GM13976 (cell line): ENCODE data around the gene STK33.
A peak's percentile ranks its signal among the peaks of the same experiment; 100 is the strongest.
"Not testable (repeated sequence)": the region's sequence is repeated elsewhere in the genome, so short reads cannot be mapped to it uniquely, and the experiment has no call there.

Experiments used
- DNase-seq: peaks from one replicate; pipeline ENCODE4 v3.0.0; 2012; ENCODE audit warnings: low spot score
- CTCF ChIP-seq: IDR thresholded peaks from 2 replicates; pipeline ENCODE4 v1.5.1; 2012; ENCODE audit warnings: borderline replicate concordance, mild to moderate bottlenecking; ENCODE audit not compliant: insufficient read depth; ENCODE audit errors: extremely low read depth, missing control alignments, control extremely low read depth
- in situ Hi-C: fragments of 300-500 bp; cut with MboI; formaldehyde crosslinking; loops from one replicate; pipeline ENCODE4 v1.12.0; 2022; ENCODE audit warnings: low sequenced_read_pairs, mixed read lengths, inconsistent platforms; ENCODE audit not compliant: unreplicated experiment

STK33 gene

DNA sequence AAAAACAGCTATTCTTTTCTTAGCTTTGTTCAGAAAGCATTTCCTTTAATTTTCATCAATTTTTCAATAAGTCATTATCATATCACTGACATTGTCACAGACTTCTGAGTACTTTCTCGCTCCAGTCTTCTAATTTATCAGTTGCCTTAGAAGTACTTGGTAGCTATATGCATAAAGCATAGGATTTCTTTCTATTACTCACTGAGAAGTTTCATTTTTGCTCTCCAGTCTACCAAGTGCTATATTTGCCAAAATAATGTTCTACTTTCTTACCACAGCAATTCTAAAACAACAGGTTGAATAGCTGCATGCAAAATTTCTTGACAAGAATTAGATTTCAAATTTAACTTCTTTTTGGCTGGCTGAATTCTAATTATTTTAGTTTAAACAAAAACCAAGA lies 116.3 kb downstream of the STK33 start:
- DNase-seq, result peak; percentile 33
- in situ Hi-C loops, result no loop called here
- TF ChIP-seq CTCF, result no peak

- DNase-seq, result no peak
- in situ Hi-C loops, result no loop called here
- no peak for TF ChIP-seq CTCF
Measured at GRCh38 chr11:8477151-8477550, 116.9 kb downstream of the STK33 start.

GRCh38 chr11:8467806-8468205 lies 126.2 kb downstream of the STK33 start:
- DNase-seq, in situ Hi-C loops: not testable (repeated sequence)

DNA sequence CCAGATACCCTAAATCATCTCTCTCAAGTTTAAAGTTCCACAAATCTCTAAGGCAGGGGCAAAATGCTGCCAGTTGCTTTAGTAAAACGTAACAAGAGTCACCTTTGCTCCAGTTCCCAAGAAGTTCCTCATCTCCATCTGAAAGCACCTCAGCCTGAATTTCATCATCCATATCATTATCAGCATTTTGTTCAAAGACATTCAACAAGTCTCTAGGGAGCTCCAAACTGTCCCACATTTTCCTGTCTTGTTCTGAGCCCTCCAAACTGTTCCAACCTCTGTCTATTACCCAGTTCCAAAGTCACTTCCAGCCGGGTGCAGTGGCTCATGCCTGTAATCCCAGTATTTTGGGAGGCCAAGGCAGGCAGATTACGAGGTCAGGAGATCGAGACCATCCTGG lies 126.7 kb downstream of the STK33 start:
- in situ Hi-C loops, DNase-seq: not testable (repeated sequence)

DNA sequence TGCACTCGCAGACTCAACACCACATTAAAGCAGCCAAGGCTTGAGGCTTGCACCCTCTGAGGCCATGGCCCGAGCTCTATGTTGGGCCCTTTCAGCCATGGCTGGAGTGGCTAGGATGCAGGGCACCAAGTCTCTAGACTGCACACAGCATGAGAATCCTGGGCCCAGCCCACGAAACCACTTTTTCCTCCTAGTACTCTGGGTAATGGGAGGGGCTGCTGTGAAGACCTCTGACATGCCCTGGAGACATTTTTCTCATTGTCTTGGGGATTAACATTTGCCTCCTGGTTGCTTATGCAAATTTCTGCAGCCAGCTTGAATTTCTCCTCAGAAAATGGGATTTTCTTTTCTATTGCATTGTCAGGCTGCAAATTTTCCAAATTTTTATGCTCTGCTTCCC lies 127.1 kb downstream of the STK33 start:
- DNase-seq, in situ Hi-C loops: not testable (repeated sequence)

- no peak for TF ChIP-seq CTCF
- DNase-seq, result no peak
Measured at GRCh38 chr11:8459711-8460399, 134.2 kb downstream of the STK33 start.

DNA sequence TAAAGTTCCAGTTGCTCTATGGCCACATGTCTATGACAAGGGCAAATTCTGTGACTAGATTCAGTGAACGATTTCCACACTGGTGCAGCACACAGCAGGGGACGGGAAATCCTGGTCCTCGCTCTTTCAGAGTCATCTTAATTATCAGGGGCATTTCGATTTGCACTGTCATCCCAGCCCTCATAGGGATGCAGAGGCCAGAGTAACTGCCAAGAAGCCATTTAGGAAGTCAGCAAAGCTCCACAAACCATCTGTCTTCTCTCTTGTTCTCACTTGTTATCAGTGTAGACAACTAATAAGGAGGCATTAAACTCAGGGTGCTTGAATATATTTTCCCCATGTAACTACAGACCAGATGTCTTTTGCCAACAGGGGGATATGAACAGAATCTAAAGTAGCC lies 151.7 kb downstream of the STK33 start:
- in situ Hi-C loops, result no loop called here

More at GRCh38 chr11:8459711-8460399, 134.2 kb downstream of the STK33 start:
- in situ Hi-C loops, result no loop called here

DNA sequence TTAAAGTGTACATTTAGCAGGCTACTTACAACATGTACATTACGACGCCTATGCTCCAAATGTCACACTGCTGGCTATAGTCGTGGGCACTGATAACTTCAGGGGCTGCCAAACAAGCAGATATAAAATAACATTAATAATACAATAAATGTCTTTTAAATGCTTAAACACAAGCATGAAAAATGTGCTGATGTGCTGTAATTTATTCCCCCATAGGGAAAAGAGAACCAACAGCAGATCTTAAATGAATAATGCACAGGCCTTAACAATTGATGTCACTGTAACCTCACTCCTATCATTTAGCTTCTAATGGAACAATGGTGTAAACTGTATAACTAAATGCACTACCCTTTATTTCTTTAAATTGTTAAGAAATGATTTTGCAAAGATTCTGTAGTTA lies 153.4 kb downstream of the STK33 start:
- no peak for TF ChIP-seq CTCF
- DNase-seq, result no peak
- in situ Hi-C loops, result no loop called here

More for the DNA sequence above, 151.7 kb downstream of the STK33 start:
- no peak for TF ChIP-seq CTCF
- no peak for DNase-seq

GRCh38 chr11:8429483-8429882 lies 164.5 kb downstream of the STK33 start:
- TF ChIP-seq CTCF, result no peak
- in situ Hi-C loops, result no loop called here

More at GRCh38 chr11:8429483-8429882, 164.5 kb downstream of the STK33 start:
- no peak for DNase-seq
